ENCODE data around the gene FGF19.

The FGF19 gene

DNA sequence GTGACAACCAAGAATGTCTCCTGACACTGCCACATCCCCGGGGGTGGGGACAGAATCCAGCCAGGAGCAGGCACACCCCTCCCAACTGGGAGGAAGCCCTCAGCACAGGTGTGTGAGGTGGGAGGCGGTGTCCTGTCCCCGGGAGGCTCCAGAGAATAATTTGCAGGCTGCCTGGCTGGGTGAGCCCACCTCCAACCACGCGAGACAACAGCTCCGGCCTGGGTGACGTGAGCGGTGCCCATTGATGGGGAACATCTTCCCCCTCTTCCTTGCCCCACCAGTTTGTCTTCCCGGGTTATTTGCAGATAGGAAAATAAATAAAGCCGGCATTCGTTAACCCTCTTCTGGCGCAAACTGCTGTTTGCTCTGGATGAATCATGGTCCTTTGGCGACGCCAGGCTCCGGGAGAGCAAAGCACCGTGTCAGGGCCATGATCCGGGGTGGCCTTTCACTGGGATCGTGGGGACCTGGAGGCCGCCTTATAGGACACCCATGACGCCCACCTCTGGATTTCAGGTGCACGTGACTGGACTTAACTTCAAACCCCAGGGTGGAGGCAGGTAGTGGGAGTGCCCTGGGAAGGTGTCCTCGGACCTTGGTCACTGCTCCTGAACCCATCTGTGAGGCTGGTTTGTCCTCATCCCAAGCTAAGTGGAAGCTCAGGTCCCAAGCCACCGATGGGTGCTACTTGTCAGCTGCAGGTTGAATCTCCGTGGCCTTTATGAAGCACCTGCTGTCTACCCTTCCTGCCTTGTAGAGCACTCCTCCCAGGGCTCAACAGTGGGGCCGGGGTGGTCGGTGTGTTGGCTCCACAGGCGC lies 49.0 kb downstream of the FGF19 start:
- peak overlapping the region; percentile 100 for H3K27ac ChIP-seq
- no peak for TF ChIP-seq CTCF (IDR thresholded peaks at IDR 0.05)
- no peak for TF ChIP-seq ZFX (IDR thresholded peaks at IDR 0.05; ENCODE audit: borderline replicate concordance)

DNA sequence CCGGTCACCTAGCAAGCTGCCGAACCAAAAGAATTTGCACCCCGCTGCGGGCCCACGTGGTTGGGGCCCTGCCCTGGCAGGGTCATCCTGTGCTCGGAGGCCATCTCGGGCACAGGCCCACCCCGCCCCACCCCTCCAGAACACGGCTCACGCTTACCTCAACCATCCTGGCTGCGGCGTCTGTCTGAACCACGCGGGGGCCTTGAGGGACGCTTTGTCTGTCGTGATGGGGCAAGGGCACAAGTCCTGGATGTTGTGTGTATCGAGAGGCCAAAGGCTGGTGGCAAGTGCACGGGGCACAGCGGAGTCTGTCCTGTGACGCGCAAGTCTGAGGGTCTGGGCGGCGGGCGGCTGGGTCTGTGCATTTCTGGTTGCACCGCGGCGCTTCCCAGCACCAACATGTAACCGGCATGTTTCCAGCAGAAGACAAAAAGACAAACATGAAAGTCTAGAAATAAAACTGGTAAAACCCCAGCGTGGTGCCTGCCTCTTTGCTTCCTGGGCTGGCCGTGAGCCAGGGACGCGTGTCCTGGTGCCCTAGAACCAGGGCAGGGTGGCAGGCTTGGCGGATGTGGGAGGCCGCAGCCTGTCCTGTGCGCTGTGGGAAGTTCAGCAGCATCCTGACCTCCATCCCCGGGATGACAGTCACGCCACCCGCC lies 49.7 kb downstream of the FGF19 start:
- TF ChIP-seq ZFX (IDR thresholded peaks at IDR 0.05; ENCODE audit: borderline replicate concordance) (no peak), CTCF (IDR thresholded peaks at IDR 0.05) (no peak)
- peak overlapping the region; percentile 100 for H3K27ac ChIP-seq

DNA sequence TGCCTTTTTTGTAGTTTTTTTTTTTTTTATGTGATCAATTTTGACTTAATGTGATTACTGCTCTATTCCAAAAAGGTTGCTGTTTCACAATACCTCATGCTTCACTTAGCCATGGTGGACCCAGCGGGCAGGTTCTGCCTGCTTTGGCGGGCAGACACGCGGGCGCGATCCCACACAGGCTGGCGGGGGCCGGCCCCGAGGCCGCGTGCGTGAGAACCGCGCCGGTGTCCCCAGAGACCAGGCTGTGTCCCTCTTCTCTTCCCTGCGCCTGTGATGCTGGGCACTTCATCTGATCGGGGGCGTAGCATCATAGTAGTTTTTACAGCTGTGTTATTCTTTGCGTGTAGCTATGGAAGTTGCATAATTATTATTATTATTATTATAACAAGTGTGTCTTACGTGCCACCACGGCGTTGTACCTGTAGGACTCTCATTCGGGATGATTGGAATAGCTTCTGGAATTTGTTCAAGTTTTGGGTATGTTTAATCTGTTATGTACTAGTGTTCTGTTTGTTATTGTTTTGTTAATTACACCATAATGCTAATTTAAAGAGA lies 50.3 kb downstream of the FGF19 start:
- peak overlapping the region; percentile 100 for H3K27ac ChIP-seq
- no peak for TF ChIP-seq CTCF (IDR thresholded peaks at IDR 0.05)
- TF ChIP-seq ZFX (IDR thresholded peaks at IDR 0.05; ENCODE audit: borderline replicate concordance): no peak

DNA sequence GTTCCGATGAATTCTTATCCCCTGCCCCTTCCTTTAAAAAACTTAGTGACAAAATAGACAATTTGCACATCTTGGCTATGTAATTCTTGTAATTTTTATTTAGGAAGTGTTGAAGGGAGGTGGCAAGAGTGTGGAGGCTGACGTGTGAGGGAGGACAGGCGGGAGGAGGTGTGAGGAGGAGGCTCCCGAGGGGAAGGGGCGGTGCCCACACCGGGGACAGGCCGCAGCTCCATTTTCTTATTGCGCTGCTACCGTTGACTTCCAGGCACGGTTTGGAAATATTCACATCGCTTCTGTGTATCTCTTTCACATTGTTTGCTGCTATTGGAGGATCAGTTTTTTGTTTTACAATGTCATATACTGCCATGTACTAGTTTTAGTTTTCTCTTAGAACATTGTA lies 50.8 kb downstream of the FGF19 start:
- TF ChIP-seq CTCF (IDR thresholded peaks at IDR 0.05) (no peak), ZFX (IDR thresholded peaks at IDR 0.05; ENCODE audit: borderline replicate concordance) (no peak)
- peak overlapping the region; percentile 100 for H3K27ac ChIP-seq

- H3K27ac ChIP-seq: peak overlapping the region; percentile 100
These were observed 51.8 kb downstream of the FGF19 start for GRCh38 chr11:69651834-69652620.

GRCh38 chr11:69650832-69651344 lies 52.9 kb downstream of the FGF19 start:
- H3K27ac ChIP-seq: peak overlapping the region; percentile 100
- TF ChIP-seq CTCF (IDR thresholded peaks at IDR 0.05) (no peak), ZFX (IDR thresholded peaks at IDR 0.05; ENCODE audit: borderline replicate concordance) (no peak)

More at GRCh38 chr11:69651834-69652620, 51.8 kb downstream of the FGF19 start:
- TF ChIP-seq ZFX (IDR thresholded peaks at IDR 0.05; ENCODE audit: borderline replicate concordance) (no peak), CTCF (IDR thresholded peaks at IDR 0.05) (no peak)

All from 22Rv1 (cell line).